ENCODE results near the gene BNC1. TPM values are rescaled to one million over a fixed set of nuclear protein-coding genes. Genes with fewer than 3 reads are reported as not detected.
A peak's percentile ranks its signal among the peaks of the same experiment; 100 is the strongest.

BNC1 gene
- total and polyA plus RNA-seq, 10 of the 15 experiments (the other 5 are each of a cell fraction or from before 2014, with no cell fraction given), result 0.01 TPM; not detected in 9

DNA sequence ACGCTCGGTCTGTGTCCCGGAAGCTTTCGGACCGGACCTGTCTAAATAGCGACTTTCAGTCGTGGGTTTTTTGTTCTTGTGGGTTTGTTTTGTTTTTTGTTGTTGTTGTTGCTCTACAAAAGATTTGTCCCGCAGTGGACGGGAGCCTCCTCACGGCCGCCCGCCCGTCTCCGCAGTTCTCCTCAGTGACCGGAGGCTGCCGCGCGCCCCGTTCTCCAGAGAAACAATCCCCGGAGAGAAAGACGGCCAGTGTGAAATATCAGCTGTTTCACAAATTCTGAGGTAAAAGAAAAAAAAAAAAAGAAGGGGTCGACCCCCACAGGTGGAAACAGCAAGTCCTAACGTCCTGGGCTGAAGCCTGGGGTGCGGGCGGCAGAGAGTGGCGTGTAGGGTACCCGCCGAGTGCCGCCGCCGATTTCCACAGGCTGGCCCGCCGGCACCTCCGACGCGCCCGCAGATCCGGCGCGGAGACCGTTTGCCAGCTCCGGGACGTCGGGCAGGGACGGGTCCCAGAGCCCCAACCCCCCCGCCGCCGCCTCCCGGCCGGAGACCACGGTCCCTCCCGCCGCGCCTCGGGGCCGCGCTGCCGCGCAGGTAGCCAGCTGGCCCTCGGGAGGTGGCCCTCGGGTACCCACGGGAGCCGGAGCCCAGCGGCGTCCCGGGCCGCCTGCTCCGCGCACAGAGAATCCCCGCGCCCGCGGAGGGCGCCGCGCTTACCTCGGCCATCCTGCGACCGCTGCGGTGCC is 478 bp downstream of the BNC1 start:
- ChIA-PET POLR2A (no interaction called here), SMC1A (ENCODE audit: uncharacterized antibody, unreplicated experiment) (no interaction called here)
- ATAC-seq, result no peak

More for the DNA sequence above, 478 bp downstream of the BNC1 start:
- FAIRE-seq (no peak), DNase-seq (ENCODE audit: low read depth, low spot score) (no peak)
- Histone ChIP-seq H3K27me3 (replicated peaks in 1 of 2; ENCODE audit: control insufficient read depth in 2 of 2, insufficient read depth in 2 of 2, low read length in 1 of 2) (peaks cover 9 to 19% of the 10 kb centered on the region in 2 experiments), H2AFZ (ENCODE audit: control insufficient read depth, low read depth, low read length) (no peak overlapping the region), H4K20me1 (ENCODE audit: control insufficient read depth, insufficient read depth) (no peaks in the 10 kb centered on the region), H3K9me3 (replicated peaks; ENCODE audit: control insufficient read depth, insufficient read depth, low read length) (no peaks in the 10 kb centered on the region; the same call in 2 of the 3 replicates), H3K4me2 (ENCODE audit: control insufficient read depth, insufficient read depth) (peak overlapping the region; percentile 17; the same call in 1 of the 2 replicates), H3K36me3 (ENCODE audit: control insufficient read depth in 2 of 2, insufficient read depth in 2 of 2, low read length in 1 of 2) (no peaks in the 10 kb centered on the region), H3K9ac (ENCODE audit: control insufficient read depth, insufficient read depth, low read length) (no peak overlapping the region), H3K79me2 (ENCODE audit: control insufficient read depth, insufficient read depth, low read length) (no peaks in the 10 kb centered on the region), H3K4me1 (ENCODE audit: control insufficient read depth, insufficient read depth, low read length) (no peaks in the 10 kb centered on the region), H3K27ac (ENCODE audit: control insufficient read depth, insufficient read depth) (no peak overlapping the region), H3K4me3 (no peak overlapping the region)
- WGBS (ENCODE audit: insufficient coverage, insufficient replicate concordance, low lambda C conversion rate, missing lambda C conversion rate), result 62% methylated on average over 38 of the region's 80 CpGs
- RAD21 ChIA-PET (ENCODE audit: unreplicated experiment), result no interaction called here
- intact Hi-C loops (cut with micrococcal nuclease; ENCODE audit: unreplicated experiment), result no loop called here
- in situ Hi-C loops (cut with MboI), result no loop called here
- TF ChIP-seq CHD2 (IDR thresholded peaks at IDR 0.05; ENCODE audit: borderline replicate concordance, low read depth, low read length) (no peak), FOXK2 (IDR thresholded peaks at IDR 0.05) (no peak), KDM1A (IDR thresholded peaks at IDR 0.05; ENCODE audit: borderline replicate concordance) (no peak), CBX5 (IDR thresholded peaks at IDR 0.05; ENCODE audit: low read depth) (no peak), POLR2AphosphoS2 (IDR thresholded peaks at IDR 0.05; ENCODE audit: low read depth, low read length) (no peak), POLR2A (IDR thresholded peaks at IDR 0.05; ENCODE audit: low read depth, low read length) (no peak), RBBP5 (conservative IDR thresholded peaks at IDR 0.05) (no peak), ETV6 (conservative IDR thresholded peaks at IDR 0.05 in 1 of 2, IDR thresholded peaks at IDR 0.05 in 1 of 2; ENCODE audit: borderline replicate concordance in 1 of 2, low read depth in 1 of 2) (no peak), SP1 (IDR thresholded peaks at IDR 0.05; ENCODE audit: low read depth, low read length) (no peak), ZNF207 (IDR thresholded peaks at IDR 0.05; ENCODE audit: borderline replicate concordance) (no peak), STAT1 (conservative IDR thresholded peaks at IDR 0.05) (no peak), ZNF24 (IDR thresholded peaks at IDR 0.05) (no peak), HDGF (IDR thresholded peaks at IDR 0.05) (no peak), CEBPB (IDR thresholded peaks at IDR 0.05; ENCODE audit: borderline replicate concordance in 1 of 2, low read depth in 2 of 2, low read length in 2 of 2) (no peak), POLR2AphosphoS5 (IDR thresholded peaks at IDR 0.05; ENCODE audit: low read length) (no peak), IKZF2 (IDR thresholded peaks at IDR 0.05) (no peak)
- TF ChIP-seq, protein P1, sequence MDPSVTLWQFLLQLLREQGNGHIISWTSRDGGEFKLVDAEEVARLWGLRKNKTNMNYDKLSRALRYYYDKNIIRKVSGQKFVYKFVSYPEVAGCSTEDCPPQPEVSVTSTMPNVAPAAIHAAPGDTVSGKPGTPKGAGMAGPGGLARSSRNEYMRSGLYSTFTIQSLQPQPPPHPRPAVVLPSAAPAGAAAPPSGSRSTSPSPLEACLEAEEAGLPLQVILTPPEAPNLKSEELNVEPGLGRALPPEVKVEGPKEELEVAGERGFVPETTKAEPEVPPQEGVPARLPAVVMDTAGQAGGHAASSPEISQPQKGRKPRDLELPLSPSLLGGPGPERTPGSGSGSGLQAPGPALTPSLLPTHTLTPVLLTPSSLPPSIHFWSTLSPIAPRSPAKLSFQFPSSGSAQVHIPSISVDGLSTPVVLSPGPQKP (IDR thresholded peaks at IDR 0.05; ENCODE audit: low read depth, low read length), result no peak
- TF ChIP-seq, protein P2, sequence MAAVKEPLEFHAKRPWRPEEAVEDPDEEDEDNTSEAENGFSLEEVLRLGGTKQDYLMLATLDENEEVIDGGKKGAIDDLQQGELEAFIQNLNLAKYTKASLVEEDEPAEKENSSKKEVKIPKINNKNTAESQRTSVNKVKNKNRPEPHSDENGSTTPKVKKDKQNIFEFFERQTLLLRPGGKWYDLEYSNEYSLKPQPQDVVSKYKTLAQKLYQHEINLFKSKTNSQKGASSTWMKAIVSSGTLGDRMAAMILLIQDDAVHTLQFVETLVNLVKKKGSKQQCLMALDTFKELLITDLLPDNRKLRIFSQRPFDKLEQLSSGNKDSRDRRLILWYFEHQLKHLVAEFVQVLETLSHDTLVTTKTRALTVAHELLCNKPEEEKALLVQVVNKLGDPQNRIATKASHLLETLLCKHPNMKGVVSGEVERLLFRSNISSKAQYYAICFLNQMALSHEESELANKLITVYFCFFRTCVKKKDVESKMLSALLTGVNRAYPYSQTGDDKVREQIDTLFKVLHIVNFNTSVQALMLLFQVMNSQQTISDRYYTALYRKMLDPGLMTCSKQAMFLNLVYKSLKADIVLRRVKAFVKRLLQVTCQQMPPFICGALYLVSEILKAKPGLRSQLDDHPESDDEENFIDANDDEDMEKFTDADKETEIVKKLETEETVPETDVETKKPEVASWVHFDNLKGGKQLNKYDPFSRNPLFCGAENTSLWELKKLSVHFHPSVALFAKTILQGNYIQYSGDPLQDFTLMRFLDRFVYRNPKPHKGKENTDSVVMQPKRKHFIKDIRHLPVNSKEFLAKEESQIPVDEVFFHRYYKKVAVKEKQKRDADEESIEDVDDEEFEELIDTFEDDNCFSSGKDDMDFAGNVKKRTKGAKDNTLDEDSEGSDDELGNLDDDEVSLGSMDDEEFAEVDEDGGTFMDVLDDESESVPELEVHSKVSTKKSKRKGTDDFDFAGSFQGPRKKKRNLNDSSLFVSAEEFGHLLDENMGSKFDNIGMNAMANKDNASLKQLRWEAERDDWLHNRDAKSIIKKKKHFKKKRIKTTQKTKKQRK (IDR thresholded peaks at IDR 0.05; ENCODE audit: low read depth, low read length), result no peak
- TF ChIP-seq, protein P3, sequence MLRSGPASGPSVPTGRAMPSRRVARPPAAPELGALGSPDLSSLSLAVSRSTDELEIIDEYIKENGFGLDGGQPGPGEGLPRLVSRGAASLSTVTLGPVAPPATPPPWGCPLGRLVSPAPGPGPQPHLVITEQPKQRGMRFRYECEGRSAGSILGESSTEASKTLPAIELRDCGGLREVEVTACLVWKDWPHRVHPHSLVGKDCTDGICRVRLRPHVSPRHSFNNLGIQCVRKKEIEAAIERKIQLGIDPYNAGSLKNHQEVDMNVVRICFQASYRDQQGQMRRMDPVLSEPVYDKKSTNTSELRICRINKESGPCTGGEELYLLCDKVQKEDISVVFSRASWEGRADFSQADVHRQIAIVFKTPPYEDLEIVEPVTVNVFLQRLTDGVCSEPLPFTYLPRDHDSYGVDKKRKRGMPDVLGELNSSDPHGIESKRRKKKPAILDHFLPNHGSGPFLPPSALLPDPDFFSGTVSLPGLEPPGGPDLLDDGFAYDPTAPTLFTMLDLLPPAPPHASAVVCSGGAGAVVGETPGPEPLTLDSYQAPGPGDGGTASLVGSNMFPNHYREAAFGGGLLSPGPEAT (IDR thresholded peaks at IDR 0.05; ENCODE audit: low read depth), result no peak
- CTCF ChIA-PET, result no interaction called here
- BruUV-seq (replicated peaks), result no TSS peak

Data from GM12878 (cell line).